Activated CD8-positive, alpha-beta memory T cell treated with anti-CD3 and anti-CD28 coated beads for 4 hours (primary cell): Measurements from ENCODE around the gene MAGI1.
"Not testable (repeated sequence)": the region's sequence is repeated elsewhere in the genome, so short reads cannot be mapped to it uniquely, and the experiment has no call there.

ENCODE experiments used
- DNase-seq, 2 donors: peaks; one replicate each; pipeline ENCODE4 v3.0.0-alpha.2; 2020; ENCODE audit warnings: low read depth in 2 of 2

Gene MAGI1

DNA sequence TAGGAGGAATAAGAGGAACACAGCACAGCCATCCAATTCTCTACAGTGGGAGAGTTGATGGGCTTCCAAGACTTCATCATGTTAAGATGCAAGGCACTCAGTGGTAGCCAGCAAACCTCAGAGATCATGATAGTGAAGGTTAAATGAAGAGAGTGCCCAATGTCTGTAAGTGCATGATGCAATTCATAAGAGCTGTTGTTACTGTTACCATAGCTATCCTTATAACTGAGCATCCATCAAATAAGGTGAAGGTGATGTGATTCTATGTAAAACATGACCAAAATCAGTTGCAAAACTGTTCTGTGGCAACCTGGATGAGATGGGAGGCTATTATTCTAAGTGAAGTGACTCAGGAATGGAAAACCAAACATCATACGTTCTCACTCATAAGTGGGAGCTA, 289.7 kb downstream of the MAGI1 start:
- no peak for DNase-seq

DNA sequence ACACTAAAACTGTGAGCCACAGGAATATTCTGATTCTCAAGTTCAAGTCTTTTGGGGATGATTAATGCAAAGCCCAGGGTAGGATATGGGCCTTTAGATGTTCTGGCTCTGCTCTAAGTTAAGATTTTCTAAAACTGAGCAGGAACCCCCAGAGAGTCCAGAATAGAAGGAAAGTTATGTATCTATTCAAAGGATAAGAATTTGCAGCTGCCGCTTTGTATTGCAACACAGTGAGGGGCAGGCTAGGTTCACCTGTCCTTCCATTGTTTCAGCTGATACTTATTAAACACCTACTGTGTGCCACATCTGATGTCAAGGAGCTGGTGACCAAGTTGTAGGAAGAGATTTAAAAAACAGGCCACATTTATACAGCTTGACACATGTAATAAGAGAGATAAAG, 290.4 kb downstream of the MAGI1 start:
- DNase-seq: no peak

DNA sequence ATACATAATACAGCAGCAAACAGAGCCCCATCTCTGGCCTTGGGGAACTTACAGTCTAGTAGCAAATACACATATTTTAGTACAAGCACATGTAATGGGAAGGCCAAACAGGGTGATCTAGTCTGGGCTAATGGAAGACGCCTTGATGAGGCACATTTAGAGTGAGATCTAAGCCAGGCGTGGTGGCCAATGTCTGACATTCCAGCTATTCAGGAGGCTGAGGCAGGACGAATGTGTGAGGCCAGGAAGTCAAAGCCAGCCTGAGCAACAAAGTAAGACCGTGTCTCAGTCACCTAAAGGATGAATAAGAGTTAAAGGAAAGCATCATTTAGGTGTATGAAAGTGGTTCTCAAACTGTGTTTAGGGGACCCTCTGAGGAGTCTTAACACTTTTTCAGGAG, 291.9 kb downstream of the MAGI1 start:
- DNase-seq: no peak

- no peak for DNase-seq
Observed at GRCh38 chr3:65745306-65745705, 293.4 kb downstream of the MAGI1 start.

DNA sequence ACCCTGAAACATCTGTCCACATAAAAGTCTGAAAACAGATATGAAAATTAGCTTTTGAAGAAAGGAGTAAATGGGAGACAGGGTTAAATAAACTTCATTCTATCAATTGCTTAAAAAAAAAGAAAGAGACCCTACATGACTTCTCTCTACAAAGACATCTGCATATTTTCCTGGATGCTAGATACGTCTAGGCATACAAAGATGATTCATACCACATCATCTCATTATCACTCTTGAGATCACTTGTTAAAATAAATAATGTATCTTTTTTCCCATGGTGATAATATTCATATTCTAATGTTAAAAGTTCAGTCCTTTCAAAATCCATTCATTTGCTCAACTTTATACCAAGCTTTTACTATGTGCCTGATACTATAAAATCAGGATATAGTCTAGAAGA, 295.8 kb downstream of the MAGI1 start:
- no peak for DNase-seq

DNA sequence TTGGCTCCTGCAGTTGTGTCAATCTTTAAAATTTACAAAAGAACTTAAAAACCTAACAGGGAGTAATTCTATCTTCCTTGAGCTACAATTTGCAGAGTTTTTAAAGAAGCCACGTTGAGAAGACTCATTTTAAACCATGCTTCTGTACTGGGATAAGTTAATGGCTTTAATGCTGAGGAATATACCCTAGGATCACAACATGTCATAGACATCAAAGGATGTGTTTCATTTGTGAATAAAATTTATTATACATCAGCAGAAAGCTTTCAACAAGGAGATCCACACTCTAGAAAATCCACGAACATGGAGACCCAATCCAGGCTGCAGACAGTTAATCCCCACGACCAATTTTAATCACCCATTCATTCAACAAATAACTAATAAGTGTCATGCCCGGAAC, 297.2 kb downstream of the MAGI1 start:
- no peak for DNase-seq

DNA sequence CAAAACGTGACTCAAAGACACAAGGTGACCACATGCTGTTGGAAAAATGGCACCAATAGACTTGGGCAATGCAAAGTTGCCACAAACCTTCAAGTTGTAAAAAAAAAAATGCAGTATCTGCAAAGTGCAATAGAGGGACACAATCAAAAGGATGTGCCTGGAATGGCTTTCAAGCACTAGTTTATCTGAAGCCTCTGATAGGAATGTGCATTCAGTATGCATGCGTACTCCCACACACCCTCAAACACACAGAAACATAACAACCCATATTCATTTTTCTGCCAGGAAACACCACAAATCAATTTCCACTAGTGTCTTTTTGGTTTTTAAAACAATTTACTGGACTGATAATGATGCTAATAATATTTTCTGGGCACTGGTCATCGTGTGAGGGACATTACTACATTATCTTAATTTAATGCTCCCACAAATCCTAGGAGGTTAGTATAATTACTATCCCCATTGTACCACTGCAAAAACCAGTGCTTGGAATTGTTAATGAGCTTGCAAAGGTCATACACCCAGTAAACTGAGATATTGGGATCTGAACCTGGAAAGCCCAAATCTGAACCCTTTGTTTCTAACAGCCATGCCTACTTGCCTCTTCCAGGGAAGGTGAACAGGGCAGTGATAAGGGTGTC, 298.7 kb downstream of the MAGI1 start:
- no peak for DNase-seq

- no peak for DNase-seq
Observed at GRCh38 chr3:65734792-65735191, 303.9 kb downstream of the MAGI1 start.

DNA sequence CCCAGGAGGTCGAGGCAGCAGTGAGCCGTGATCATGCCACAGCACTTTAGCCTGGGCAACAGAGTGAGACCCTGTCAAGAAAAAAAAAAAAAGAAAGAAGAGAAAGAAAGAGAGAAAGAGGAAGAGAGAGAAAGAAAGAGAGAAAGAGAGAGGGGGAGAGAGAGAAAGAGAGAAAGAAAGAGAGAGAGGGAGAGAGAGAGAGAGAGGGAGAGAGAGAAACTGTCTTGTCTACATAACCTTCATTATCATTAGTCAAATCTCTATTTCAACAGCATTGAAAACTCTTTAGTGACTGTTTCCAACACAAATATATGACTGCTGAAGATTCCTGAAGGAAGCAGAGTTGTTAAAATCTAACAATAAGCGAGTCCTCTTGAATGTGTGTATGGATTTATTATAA, 304.3 kb downstream of the MAGI1 start:
- DNase-seq: no peak

DNA sequence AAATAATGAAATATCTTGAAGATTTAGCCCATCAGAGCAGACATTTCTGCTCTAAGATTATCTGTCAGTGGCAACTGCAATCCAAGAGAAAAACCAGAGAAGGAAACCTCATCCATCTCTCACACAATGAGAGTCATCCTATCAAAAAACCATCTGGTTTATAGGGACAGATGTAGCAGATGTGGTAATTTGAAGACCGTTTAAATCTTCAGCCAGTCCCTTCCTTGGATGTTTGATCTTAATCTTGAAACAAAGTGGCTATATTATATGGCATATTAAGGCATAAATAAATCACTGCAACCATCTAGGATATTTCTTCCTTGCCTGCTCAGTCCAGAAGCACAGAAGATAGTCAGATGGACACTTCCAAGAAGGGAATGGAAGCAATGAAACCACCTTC, 305.3 kb downstream of the MAGI1 start:
- no peak for DNase-seq

- no peak for DNase-seq
Observed at GRCh38 chr3:65732051-65732935, 306.4 kb downstream of the MAGI1 start.

- no peak for DNase-seq
Observed at GRCh38 chr3:65730449-65730848, 308.3 kb downstream of the MAGI1 start.

DNA sequence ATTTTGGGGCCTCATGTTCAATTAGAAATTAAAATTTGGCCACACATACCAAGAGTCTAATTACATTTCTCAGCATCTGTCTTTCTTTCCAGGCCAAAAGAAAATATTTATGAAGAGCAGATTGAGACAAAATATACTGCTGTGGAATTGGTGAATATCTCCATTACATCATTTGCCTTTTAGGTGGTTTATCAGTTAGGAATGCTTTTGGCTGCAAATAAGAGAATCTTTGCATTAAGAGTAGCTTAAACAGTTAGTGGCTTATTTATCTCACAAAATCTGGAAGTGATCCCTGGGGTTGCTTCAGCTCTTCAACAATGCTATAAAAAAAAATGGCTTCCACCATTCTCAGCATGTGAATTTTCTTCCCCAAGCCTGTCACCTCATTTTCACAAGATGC, 308.7 kb downstream of the MAGI1 start:
- no peak for DNase-seq

DNA sequence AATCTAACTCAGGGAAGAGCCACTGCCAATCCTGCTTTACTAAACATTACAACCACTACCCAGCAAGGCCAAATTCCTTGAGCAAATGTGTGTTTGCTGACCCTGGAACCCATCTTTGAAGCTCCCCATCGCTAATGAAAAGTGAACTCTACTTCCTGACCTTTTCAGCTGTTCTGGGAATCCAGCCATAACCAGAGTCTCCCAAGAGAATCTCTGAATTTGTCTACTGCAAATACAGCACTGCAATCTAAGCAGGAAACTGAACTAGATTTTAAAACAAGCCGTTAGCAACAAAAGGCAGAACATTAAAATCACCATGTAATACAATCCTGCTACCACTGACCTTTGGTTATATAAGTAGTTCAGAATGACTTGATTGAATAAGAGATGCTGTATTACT, 309.2 kb downstream of the MAGI1 start:
- no peak for DNase-seq

DNA sequence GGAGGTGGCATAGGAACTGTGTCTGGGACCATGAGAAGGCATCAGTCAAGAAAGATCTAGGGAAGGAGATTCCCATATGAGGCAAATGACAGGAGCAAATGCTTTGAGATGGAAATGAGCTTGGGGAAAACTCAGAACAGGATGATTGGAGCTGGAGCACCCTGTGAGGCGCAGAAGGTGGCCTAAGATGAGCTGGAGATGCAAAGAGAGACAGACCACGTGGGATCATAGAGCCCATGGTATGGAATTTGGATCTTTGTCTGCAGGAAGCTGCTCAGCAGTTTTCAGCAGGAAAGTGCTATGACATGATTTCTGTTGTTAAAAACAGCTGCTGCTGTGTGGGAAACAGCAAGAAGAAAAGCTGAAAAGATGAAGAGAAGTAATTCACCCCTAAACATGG, 310.6 kb downstream of the MAGI1 start:
- DNase-seq: no peak

GRCh38 chr3:65723985-65724384, 314.7 kb downstream of the MAGI1 start:
- no peak for DNase-seq

- DNase-seq: no peak
Observed at GRCh38 chr3:65723011-65723410, 315.7 kb downstream of the MAGI1 start.

DNA sequence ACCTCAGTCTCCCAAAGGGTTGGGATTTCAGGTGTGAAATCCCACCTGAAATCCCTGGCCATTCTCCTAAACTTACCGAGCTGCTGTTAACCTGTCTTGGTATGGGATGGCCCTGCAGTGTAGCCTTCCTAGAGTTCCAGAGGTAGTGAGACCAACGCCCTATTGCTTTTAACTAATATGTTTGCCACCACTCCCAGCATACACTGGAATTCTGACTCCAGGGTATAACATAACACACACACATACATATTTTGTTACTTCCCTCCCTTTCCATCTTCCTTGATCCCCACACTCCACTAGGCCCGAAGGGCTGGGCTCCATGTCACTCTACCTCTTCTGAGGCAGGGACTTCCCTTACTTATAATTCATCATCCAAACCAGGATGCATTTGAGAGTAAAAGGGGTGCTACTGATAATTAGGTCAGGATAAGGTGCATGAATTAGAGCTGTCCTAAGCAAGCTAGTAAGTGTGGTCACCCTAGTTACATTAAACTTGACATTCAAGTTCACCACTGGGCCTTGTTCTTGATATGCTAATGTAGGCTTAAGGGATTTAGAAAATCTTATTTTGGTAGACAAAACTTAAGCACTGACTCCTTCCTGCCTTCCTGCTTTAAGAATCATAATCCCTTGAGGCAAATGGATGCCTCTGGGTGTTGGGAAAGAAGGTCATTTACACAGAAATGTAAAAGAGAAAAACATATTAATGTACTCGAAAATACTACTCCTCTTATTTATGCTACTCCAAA, 317.6 kb downstream of the MAGI1 start:
- no peak for DNase-seq

DNA sequence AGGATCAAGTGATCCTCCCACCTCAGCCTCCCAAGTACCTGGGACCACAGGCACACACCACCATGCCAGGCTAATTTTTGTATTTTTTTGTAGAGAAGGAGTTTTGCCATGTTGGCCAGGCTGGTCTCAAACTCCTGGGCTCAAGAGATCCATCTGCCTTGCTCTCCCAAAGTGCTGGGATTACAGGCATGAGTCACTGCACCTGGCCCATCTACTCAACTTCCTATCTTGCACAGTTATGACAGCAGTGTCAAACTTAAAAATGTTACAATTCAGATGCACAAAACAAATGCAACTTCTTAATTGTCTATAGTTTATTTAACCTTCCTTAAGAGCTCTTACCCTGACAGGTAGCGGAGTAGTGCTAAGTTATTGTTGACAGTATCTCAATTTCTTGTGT, 319.1 kb downstream of the MAGI1 start:
- not testable (repeated sequence) for DNase-seq

DNA sequence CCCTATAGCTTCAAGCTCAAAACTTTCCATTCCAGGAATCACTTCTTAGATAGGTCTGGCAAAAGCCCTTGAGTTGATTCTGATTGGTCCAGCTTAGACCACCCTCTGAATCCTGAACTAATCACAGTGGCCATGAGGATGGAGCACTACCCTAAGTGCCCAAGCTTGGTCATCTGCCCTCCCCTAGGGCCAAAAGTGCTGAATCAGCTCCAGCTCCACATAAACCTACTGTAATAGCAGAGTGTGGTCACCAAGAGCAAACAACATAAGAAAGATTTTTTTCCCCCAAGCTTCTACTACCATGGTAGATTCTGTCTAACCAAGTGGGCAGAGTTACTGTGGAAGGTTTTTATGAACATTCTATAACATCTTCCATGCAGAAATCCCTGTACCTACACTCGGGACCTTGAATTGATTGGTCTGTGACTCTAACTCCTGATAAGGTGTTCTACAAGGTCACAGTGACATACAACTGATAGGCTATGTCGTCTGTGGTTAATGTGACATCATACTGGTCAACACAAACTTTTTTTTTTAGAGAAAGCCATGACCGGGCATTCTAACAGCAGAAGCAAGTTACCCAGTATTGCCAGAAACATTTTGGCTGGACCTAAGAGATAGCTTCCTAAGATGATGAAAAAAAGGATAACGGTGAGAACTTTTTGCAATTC, 320.9 kb downstream of the MAGI1 start:
- no peak for DNase-seq

DNA sequence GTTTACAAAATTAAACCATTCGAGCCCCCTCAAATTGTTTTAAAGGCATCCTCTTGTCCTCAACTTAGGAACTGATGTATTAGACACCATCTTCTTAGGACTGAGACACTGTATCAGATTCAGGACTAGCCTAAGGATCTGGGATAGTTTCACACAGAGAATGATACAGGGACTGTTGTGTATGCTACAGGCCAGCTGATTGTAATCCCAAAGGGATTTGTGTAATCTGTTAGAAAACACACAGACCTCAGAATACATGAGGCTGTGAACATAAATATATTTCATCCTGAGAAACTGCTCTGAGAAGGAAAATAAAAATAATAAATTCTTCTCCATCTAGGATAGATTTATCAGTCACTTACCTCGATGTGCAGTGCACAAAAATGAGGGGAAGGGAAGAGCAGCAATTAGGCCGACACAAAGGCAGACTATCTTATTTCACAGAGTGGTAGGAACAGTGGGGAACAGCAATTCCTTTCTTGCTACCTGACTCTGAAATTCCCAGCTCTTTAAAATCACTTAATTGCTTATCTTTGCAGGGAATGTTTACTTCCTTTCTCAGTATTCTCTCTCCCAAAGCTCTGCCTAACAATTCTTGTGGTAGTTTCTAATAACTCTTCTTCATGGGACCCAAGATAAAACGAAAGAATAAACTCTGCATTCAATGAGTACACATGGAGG, 322.5 kb downstream of the MAGI1 start:
- no peak for DNase-seq

DNA sequence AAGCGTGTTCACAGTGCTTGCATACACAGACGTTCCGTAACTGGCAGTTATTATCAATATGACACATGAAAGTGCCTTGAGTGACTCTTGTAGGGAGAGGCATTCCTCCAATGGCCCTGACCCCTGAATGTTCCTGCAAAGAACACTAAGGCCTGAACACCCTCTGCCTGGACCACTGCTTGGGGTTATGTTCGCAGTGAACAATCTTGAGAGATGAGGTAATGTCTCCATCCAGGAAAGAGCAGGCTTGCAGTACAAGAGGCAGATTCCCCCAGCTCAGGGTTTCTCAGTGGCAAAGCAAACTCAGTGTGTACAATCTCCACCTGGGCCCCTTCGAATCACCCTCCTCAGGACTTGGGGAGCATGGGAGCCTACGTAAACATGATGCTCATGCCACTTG, 324.6 kb downstream of the MAGI1 start:
- DNase-seq: no peak
